Lung microvascular endothelial cell (primary cell): Measurements from ENCODE around the gene GDPD5. TPM values are rescaled to one million over a fixed set of nuclear protein-coding genes. Genes with fewer than 3 reads are reported as not detected.

Source experiments
- DNase-seq, 2 donors: peaks; one replicate each; pipeline versions ENCODE4 v3.0.0 to v3.0.0-alpha.2; 2010; ENCODE audit warnings: low read depth in 2 of 2
- total RNA-seq: library from RNA; depleted of rRNA; stranded (reverse); fragments of >200 nt; gene quantifications from 2 replicates; pipeline ENCODE4 v1.2.1, GENCODE V29; 2014

Gene GDPD5
- total RNA-seq = 14.2 and 15.9 TPM in 2 replicates

GRCh38 chr11:75525433-75526191 lies at the start of gene GDPD5:
TSS of gene GDPD5 (minus strand) at chr11:75525941. CDS start at chr11:75477735, 48,206 bp downstream.
- peak; percentile 78 to 87 for DNase-seq

DNA sequence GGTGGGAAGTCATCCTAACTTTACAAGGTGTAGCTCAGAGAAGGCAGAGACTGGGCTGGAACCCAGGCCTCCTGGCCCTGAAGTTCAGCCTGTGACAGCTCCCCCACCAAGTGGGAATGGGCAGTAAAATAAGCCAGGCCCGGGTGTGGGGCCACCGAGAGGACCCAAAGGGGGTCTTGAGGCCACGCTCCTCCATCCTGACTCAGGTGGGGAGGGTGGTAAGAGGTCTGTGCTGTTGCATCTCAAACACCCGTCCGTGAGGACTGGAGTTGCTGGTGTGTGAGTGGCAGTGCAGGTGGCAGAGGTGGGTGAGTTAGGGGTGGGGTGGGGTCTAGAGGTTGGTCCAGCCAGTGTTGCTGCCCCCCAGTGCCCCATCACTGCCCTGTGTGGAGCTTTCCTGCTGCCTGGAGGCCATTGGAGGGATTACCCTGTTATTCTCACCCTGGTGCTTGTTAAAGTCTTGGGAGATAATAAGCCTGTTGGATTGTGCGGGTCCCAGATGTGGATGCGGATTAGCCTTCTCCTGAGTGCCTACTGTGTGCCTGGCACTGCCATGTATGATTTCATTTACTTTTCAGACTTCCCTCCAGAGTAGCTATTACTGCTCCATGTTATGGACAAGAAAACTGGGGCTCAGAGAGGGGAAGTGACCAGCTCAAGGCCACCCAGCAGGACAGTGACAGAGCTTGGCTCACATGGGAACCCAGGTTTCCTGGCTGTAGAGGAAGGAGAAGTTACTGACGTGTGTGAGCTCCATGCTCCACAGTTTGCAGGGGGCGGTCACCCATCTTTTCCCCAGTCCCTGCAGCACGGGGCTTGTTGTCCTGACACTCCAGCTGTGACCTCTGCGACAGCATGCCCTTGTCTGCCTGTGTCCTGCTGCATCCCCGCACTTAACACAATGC lies 49.2 kb upstream of the GDPD5 start:
- DNase-seq = no peak

DNA sequence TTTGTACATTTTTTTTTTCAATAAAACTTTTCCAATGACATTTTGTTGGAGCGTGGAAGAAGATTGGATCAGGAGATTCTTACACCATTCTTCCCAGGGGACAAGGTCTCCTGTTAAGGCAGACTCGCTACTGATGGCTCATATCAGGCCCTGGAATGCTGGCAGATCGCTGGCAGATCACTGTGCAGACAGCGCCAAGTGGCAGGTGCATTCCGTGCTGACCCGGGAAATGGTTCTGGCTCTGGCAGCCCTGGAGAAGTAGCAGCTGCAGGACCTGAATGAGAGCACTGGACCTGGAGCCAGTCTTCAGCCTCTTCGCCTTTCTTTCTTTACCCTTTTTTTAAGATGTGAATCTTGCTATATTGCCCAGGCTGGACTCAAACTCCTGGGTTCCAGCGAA lies 47.0 kb upstream of the GDPD5 start:
- no peak for DNase-seq

DNA sequence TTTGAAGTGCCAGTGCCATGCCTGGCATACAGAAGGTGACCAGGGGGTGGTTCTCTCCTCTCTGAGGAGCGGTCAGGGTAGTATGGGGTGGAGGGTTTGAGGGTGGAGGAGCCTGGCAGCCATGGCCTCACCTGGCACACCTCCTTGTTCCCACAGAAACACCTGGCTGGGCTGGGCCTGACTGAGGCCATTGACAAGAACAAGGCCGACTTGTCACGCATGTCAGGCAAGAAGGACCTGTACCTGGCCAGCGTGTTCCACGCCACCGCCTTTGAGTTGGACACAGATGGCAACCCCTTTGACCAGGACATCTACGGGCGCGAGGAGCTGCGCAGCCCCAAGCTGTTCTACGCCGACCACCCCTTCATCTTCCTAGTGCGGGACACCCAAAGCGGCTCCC lies 45.9 kb upstream of the GDPD5 start:
- DNase-seq = no peak

DNA sequence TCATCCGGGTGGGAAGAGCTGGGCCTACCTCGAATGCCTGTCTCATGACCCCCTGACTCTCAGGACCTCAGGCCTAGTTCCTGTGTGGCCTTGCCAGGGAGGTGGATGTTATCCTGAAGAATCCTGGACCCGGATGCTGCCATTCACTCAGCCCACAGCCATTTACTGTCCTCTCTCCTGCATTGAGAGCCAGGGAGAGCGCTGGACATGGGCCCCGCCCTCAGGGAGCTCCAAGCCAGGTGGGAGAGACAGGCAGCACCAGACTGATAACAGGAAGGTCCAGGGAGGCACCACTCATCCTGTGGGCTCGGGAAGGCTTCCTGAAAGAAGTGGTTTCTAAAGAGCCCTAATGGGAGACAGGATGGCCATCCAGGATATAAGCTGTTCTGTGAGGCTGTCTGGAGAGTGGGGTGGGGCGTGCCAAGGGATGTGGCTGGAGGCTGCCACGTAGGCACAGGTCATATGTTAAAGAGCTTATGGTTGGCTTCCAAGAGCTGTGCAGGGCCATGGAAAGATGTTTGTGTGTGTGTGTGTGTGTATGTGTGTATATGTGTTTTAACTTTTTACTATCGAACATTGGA lies 44.9 kb upstream of the GDPD5 start:
- peak in 1 of 2 donors; percentile 70 for DNase-seq

- no peak for DNase-seq
Observed at GRCh38 chr11:75568616-75569219, 43.0 kb upstream of the GDPD5 start.

GRCh38 chr11:75567971-75568370 lies 42.2 kb upstream of the GDPD5 start:
- DNase-seq = no peak

GRCh38 chr11:75566763-75567279 lies 41.1 kb upstream of the GDPD5 start:
- no peak for DNase-seq

DNA sequence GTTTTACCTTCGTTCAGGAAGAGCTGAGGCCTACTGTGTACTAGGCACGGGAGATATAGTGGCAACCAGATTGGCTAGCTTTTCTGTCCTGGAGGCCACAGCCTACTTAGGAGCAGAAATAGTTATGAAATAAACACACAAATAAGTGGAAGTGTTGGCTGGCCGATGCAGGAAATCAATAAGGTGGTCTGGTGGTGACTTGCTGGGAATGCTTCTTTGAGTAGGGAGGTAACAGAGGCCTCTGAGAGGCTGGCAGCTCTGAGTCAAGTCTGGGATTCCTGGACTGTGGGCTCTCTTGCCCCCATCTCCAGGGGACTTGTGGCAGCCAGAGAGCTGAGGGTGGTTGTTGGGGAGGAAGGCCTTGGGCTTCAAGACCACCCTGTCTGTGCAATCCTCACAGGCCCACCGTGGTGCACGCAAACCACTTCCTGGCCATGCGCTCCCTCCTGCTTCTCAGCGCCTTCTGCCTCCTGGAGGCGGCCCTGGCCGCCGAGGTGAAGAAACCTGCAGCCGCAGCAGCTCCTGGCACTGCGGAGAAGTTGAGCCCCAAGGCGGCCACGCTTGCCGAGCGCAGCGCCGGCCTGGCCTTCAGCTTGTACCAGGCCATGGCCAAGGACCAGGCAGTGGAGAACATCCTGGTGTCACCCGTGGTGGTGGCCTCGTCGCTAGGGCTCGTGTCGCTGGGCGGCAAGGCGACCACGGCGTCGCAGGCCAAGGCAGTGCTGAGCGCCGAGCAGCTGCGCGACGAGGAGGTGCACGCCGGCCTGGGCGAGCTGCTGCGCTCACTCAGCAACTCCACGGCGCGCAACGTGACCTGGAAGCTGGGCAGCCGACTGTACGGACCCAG lies 40.4 kb upstream of the GDPD5 start:
- peak in 1 of 2 donors; percentile 35 for DNase-seq

GRCh38 chr11:75565221-75565814 lies 39.6 kb upstream of the GDPD5 start:
- peak; percentile 34 to 83 for DNase-seq

DNA sequence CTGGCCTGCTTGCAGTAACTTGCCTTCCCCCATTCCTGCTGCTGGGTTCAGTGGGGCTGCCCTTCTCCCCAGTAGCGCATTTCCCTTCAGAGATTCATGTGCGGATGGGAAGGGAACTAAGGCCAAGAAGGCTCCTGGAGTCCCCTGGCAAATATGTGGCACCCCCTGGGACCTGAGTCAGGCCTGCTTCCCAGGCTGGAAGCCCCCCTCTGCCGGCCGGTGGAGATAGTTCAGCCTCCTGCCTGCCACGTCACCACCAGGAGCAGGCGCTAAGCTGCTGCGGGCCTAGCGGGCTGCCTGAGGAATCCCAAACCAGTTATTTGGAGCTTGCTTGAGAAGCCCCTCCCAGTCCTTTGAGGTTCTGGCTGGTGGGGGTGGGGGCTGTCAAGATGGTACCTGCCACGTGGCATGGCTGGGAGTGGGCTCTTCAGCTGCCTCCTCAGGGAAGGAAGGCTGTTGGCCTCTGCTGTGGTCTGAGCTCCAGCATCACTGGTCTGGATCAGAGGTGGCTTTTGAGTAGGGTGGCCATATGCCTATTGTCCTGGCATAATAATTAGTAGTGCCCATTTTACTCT lies 38.3 kb upstream of the GDPD5 start:
- DNase-seq = peak; percentile 87 to 90

DNA sequence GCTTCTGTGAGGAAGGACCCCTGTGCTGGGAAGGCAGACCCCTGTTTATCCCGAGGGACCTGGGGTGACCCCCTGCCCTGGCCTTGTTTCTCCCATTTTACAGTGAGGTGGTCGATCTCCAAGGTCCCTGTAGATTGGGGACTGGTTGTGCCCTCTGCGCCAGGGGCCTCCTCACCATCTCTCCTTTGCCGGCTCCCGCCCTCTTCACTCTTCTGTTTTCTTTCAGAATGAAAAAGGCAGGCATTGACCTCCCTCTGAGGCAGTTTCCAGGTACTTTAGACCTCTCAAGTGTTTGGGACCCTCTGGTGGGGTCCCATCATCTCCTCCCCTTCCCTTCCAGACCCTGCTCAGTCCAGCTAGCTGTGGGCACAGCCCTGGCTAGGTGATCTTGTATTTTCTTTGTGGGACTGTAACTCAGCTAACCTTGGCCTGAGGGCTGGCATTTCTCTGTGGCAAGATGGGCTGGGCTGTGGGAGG lies 37.8 kb upstream of the GDPD5 start:
- no peak for DNase-seq

DNA sequence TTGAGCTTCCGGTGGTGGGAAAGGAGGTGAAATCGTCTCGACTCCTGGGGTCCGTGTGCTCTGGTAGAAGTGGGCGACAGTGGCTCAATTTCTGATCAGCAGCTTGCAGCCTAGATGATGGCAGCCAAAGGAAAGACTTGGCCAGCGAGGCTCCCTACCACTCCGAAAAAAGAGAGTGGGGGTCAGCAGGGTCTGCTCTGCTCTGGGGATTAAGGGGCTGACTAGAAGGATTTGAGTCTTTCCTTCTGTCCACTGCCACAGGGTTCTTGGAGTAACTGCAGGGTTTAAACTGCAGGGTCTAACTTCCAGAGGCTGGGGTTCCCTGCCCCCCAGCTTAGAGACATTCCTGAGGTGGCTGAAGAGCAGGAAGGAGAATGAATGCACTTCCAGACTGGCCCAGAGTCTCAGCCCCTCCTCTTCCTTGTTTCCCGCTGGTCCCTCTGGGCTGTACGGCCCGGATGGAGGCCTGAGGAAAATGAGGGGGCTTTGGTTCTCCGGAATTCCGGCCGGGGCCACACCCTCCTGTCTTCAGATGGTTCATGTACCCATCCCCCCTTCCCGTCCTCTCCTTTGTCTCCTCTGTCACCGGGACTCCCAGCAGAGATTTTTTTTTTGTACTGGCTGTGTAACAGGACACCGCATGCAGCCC lies 37.2 kb upstream of the GDPD5 start:
- peak; percentile 33 to 74 for DNase-seq

- peak; percentile 70 to 81 for DNase-seq
Observed at GRCh38 chr11:75562048-75562835, 36.5 kb upstream of the GDPD5 start, which contains the start of gene SERPINH1. TSS of gene SERPINH1 (plus strand) at chr11:75562253. CDS start at chr11:75566350, 4,097 bp downstream.

DNA sequence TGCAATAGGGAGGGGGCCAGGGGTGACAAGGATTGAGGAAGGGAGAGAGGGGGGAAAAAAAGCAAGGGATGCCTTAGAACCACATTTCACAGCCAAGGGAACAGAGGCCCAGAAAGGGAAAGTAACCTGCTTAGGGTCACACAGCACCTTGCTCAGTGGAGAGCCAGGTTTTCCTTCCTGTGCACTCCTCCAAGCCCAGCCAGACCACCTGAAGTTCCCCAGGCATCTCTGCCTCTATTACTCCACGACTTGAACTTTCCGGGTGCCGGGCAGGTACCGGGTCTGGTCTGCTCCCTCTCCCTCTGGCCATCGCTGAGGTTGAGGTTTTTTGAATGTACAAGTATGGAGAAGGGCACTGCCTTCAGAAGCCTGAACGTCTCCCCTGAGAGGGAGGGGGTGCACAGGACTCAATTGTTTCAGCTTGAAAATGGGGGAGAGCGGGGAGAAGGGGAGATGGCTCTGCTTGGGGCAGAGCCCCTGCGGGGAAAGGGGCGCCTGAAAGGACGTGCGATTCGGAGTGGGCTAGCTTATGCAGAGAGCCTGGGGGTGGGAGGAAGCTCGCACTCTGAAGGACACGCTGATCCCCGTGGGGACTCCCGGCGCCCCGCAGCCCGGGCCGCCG lies 35.8 kb upstream of the GDPD5 start:
- no peak for DNase-seq

DNA sequence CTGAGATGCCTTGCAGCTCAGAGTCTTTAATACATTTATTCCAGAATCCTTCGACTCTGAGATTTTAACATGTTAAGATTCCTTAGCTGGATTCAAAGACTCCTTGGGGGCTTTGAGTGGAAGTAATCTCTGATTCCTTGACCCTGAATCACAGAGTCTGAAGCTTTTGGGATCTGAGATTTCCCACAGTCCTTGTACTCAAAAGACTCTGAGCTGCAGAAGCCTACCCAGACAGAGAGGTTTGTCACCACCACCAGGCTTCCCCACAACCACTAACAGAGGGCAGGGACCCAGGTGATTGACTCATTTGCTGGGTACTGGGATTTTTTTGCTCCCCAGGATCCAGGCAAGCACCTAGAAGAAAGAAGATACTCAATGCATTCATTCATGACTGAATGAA lies 34.9 kb upstream of the GDPD5 start:
- no peak for DNase-seq

- peak in 1 of 2 donors; percentile 54 for DNase-seq
Observed at GRCh38 chr11:75558939-75559843, 33.5 kb upstream of the GDPD5 start.
